Left lung (tissue), 10 donors: ENCODE data around the gene KCNH4. TPM values are rescaled to one million over a fixed set of nuclear protein-coding genes. Genes with fewer than 3 reads are reported as not detected.
A peak's percentile ranks its signal among the peaks of the same experiment; 100 is the strongest.

Experiments
- ATAC-seq: fragments of 200-7000 bp; cut with Tn5 transposase; one replicate; pipeline ENCODE4 v1.9.1; 2020; ENCODE audit warnings: moderate library complexity
- DNase-seq, 4 donors: peaks; one replicate each; pipeline ENCODE4 v3.0.0-alpha.2; 2013 to 2020
- H3K27ac ChIP-seq, 2 donors: fragments of 200-600 bp; sonication (generic) in 1 of 2; one replicate each; pipeline versions ENCODE4 v1.5.0 to v1.8.0; 2020 to 2021
- H3K27me3 ChIP-seq, 2 donors: fragments of 200-600 bp; sonication (generic) in 1 of 2; one replicate each; pipeline versions ENCODE4 v1.5.0 to v1.8.0; 2020 to 2021
- H3K36me3 ChIP-seq, 2 donors: fragments of 200-600 bp; sonication (generic) in 1 of 2; one replicate each; pipeline versions ENCODE4 v1.5.0 to v1.8.0; 2020 to 2021
- H3K4me1 ChIP-seq, 2 donors: fragments of 200-600 bp; one replicate each; pipeline ENCODE4 v1.8.0; 2021
- H3K4me3 ChIP-seq, 2 donors: fragments of 200-600 bp; sonication (generic) in 1 of 2; one replicate each; pipeline versions ENCODE4 v1.5.0 to v1.8.0; 2020 to 2021; ENCODE audit warnings: mild to moderate bottlenecking in 1 of 2
- H3K9me3 ChIP-seq, 2 donors: fragments of 200-600 bp; sonication (generic) in 1 of 2; one replicate each; pipeline versions ENCODE4 v1.5.0 to v1.8.0; 2020 to 2021
- intact Hi-C, 2 donors: fragments of 100-400 bp; cut with DNase I; formaldehyde crosslinking; loops; one replicate each; pipeline versions ENCODE4 v1.11.2 to v1.14.2; 2022
- polyA plus RNA-seq, 6 donors: library from polyadenylated mRNA; unstranded; fragments of 120-200 nt; gene quantifications; one replicate each; pipeline ENCODE4 v1.2.1, GENCODE V29; 2013; ENCODE audit not compliant: insufficient read length in 6 of 6
- total RNA-seq, 2 donors: library from RNA; stranded (reverse); fragmentation: NEBNext Ultra II Directional; extraction: Animal tissue kit (Norgen Biotek cat#: 25700); gene quantifications; one replicate each; pipeline ENCODE4 v1.2.1, GENCODE V29; 2021
- TF ChIP-seq, protein P1 (sequence below), 2 donors: fragments of 200-600 bp; sonication (generic) in 1 of 2; IDR thresholded peaks; one replicate each; pipeline versions ENCODE4 v1.5.0 to v1.8.0; 2021; ENCODE audit warnings: antibody characterized with exemption in 2 of 2
- donor health status: DM: no; HTN: yes; CAD: no.
- donor health status: DM: no; HTN: no; CAD: no.

The KCNH4 gene
- total and polyA plus RNA-seq, 8 donors = 0.03 to 0.16 (median 0.04) TPM; not detected in 2

GRCh38 chr17:42125565-42125964 lies 55.4 kb downstream of the KCNH4 start:
- TF ChIP-seq, protein P1, sequence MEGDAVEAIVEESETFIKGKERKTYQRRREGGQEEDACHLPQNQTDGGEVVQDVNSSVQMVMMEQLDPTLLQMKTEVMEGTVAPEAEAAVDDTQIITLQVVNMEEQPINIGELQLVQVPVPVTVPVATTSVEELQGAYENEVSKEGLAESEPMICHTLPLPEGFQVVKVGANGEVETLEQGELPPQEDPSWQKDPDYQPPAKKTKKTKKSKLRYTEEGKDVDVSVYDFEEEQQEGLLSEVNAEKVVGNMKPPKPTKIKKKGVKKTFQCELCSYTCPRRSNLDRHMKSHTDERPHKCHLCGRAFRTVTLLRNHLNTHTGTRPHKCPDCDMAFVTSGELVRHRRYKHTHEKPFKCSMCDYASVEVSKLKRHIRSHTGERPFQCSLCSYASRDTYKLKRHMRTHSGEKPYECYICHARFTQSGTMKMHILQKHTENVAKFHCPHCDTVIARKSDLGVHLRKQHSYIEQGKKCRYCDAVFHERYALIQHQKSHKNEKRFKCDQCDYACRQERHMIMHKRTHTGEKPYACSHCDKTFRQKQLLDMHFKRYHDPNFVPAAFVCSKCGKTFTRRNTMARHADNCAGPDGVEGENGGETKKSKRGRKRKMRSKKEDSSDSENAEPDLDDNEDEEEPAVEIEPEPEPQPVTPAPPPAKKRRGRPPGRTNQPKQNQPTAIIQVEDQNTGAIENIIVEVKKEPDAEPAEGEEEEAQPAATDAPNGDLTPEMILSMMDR (IDR thresholded peaks at IDR 0.05) = no peak
- H3K4me1 ChIP-seq = peaks cover 1 to 43% of the 10 kb centered on the region in 2 donors
- no peak overlapping the region for H3K4me3 ChIP-seq
- intact Hi-C loops = no loop called here
- H3K36me3 ChIP-seq = peaks cover 0 to 76% of the 10 kb centered on the region in 2 donors
- H3K9me3 ChIP-seq = no peaks in the 10 kb centered on the region
- ATAC-seq = no peak
- no peak overlapping the region for H3K27ac ChIP-seq
- DNase-seq = no peak
- H3K27me3 ChIP-seq = no peaks in the 10 kb centered on the region

DNA sequence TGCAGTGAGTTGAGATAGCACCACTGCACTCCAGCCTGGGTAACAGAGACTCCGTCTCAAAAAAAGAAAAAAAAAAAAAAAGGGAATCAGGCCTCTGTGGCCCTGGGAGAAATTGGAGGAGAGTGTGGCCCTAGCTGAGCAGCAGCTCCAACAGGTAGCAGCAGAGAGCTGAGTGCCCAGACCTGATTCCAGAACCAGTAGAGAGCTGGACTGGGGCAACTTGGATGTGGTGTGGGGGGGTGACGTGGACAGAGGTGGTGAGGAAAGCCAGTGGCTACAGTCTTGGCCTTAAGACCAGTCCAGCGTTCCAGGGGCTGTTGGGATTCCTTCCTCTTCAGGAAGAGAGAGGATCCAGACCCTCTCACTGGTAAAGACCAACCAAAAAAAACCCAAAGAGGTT lies 56.7 kb downstream of the KCNH4 start:
- H3K27me3 ChIP-seq = no peaks in the 10 kb centered on the region
- ATAC-seq (no peak), DNase-seq (no peak)
- peaks cover 0 to 63% of the 10 kb centered on the region in 2 donors for H3K36me3 ChIP-seq
- H3K27ac ChIP-seq = no peak overlapping the region
- H3K4me1 ChIP-seq = peaks cover 5 to 39% of the 10 kb centered on the region in 2 donors
- TF ChIP-seq, protein P1 (IDR thresholded peaks at IDR 0.05) = no peak
- no peaks in the 10 kb centered on the region for H3K9me3 ChIP-seq
- no peak overlapping the region for H3K4me3 ChIP-seq
- intact Hi-C loops = no loop called here

DNA sequence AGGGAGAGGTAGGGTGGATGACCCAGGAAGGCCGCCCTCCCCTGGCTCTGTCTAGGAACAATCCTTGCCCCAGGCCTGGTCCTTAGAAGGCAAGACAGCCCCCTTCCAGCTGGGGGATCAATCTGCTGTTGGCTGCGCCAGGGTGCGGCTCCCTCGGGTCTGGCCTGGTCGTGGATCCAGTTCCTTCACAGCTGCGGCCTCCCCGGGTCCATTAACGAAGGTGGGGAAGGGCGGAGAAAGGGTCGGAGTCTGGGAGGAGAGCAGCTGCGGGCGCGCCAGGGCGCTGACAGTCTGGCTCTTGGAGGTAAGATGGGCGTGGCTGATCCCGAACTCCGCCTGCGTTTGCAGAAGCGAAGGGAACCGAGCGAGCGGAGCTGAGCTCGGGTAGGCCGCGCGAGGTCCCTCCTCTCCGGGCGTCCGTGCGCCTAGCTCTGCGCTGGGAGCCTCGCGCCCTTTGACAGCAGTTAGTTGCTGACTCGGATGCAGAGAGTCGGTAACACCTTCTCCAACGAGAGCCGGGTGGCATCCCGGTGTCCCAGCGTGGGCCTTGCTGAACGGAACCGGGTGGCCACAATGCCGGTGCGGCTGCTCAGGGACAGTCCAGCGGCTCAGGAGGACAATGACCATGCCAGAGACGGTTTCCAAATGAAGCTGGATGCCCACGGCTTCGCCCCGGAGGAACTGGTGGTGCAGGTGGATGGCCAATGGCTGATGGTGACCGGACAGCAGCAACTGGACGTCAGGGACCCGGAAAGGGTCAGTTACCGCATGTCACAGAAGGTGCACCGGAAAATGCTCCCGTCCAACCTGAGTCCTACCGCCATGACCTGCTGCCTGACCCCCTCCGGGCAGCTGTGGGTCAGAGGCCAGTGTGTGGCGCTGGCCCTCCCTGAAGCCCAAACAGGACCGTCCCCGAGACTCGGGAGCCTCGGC lies 58.3 kb downstream of the KCNH4 start, which contains the start of gene HSPB9:
HSPB9 (plus strand) TSS at position 434 of the 933 bp plus-strand sequence; CDS start at position 481, 47 bp downstream.
- Histone ChIP-seq H3K27ac (no peak within 1 kb of the TSS), H3K27me3 (no peaks in the 10 kb centered on the region), H3K4me3 (no peak within 1 kb of the TSS), H3K9me3 (no peaks in the 10 kb centered on the region), H3K36me3 (peaks cover 0 to 58% of the 10 kb centered on the region in 2 donors), H3K4me1 (peaks cover 5 to 31% of the 10 kb centered on the region in 2 donors)
- ATAC-seq (peak; percentile 82), DNase-seq (peak in 2 of 4 donors; percentile 75 to 88)
- TF ChIP-seq, protein P1 (IDR thresholded peaks at IDR 0.05) = no peak
- intact Hi-C loops = no loop called here

- Histone ChIP-seq H3K36me3 (peaks cover 0 to 51% of the 10 kb centered on the region in 2 donors), H3K27ac (peak within 1 kb of the TSS; percentile 26 to 73), H3K4me3 (peak within 1 kb of the TSS; percentile 70 to 75), H3K4me1 (peaks cover 5 to 37% of the 10 kb centered on the region in 2 donors), H3K27me3 (no peaks in the 10 kb centered on the region), H3K9me3 (no peaks in the 10 kb centered on the region)
- DNase-seq = peak; percentile 66 to 94 (median 86)
- intact Hi-C loops = no loop called here
- peak; percentile 90 for ATAC-seq
- TF ChIP-seq, protein P1 (IDR thresholded peaks at IDR 0.05) = no peak
Observed at GRCh38 chr17:42120770-42121769, 59.9 kb downstream of the KCNH4 start, which contains the start of gene KAT2A. Gene KAT2A (minus strand): TSS chr17:42121367. CDS start chr17:42121304, 63 bp downstream.
